22Rv1 (cell line): ENCODE data around the gene POPDC3.

Experiments used
- CTCF ChIP-seq: fragments of 450-650 bp; IDR thresholded peaks from 2 replicates; pipeline ENCODE4 v1.5.1; 2017; ENCODE audit warnings: mild to moderate bottlenecking
- ZFX ChIP-seq: fragments of 450-650 bp; IDR thresholded peaks from 2 replicates; pipeline ENCODE4 v1.6.1; 2017; ENCODE audit warnings: antibody characterized with exemption, borderline replicate concordance

GRCh38 chr6:105174512-105174911, 5.3 kb downstream of the POPDC3 start:
- TF ChIP-seq CTCF (no peak), ZFX (no peak)
